Measurements from ENCODE around the gene FETUB.

FETUB gene

DNA sequence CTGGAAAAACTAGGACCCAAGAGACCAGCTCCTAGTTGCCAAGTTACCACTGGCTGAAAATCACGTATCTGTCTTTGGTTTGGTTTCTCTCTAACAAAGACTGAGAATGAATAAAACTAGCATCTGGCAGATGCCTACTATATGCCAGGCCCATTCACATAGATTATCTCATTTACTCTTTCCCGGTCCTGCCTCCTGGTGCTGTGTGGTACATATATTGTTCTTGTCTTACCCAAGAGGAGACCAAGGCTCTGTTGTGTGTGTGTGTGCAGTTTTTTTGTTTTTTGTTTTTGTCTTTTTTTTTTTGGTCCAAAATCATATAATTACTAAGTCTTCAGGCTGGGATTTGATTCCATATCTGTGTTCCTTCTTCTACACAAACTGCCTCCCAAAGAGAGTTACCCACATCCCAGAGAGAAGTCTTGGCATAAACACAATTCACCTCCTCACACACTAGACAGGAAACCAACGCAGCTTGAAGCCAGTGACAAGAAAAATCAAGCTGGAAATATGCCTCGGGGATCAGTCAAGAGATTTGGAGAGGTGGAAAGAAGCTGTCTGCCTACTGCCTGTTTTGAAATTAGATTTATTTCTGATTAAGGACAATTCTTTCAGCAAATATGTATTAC is 26.4 kb upstream of the FETUB start:
- no CpG with 5 or more reads among the region's 4 CpGs for WGBS (ENCODE audit: insufficient coverage, insufficient read length)
- no peak for DNase-seq (ENCODE audit: low read depth, low spot score)
- no peaks in the 10 kb centered on the region for H3K36me3 ChIP-seq (ENCODE audit: control insufficient read depth, insufficient read depth, low read length)

DNA sequence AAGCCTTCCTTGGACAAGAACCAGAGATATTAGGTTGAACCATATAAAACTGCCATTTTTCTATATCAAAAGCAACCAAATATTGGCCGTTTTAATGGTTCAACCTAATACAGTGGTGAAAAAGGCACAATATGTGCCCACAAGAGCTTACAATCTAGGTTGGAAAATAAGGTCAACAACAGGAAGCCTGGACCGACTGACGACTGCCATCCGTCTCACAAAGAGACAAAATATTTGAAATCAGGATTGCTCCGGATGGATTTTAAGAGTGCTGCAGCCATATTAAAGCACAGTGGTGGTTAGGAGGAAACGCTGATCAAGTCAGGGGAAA is 26.0 kb upstream of the FETUB start:
- no peak overlapping the region for H3K4me3 ChIP-seq (ENCODE audit: low read length)
- H3K27ac ChIP-seq (ENCODE audit: low read length): no peak overlapping the region
- H3K9me3 ChIP-seq (ENCODE audit: control insufficient read depth, insufficient read depth, low read length): no peaks in the 10 kb centered on the region
- peaks cover 6% of the 10 kb centered on the region; the same call in 1 of the 2 replicates for H3K4me1 ChIP-seq (ENCODE audit: control insufficient read depth, insufficient read depth, low read length)
- WGBS (ENCODE audit: insufficient coverage, insufficient read length): no CpG with 5 or more reads among the region's 6 CpGs
- no peaks in the 10 kb centered on the region for H3K36me3 ChIP-seq (ENCODE audit: control insufficient read depth, insufficient read depth, low read length)
- DNase-seq (ENCODE audit: low read depth, low spot score): no peak
- H3K27me3 ChIP-seq (ENCODE audit: control insufficient read depth, insufficient read depth, low read length): no peaks in the 10 kb centered on the region

More for the DNA sequence above, 26.4 kb upstream of the FETUB start:
- peaks cover 6% of the 10 kb centered on the region; the same call in 1 of the 2 replicates for H3K4me1 ChIP-seq (ENCODE audit: control insufficient read depth, insufficient read depth, low read length)
- no peaks in the 10 kb centered on the region for H3K9me3 ChIP-seq (ENCODE audit: control insufficient read depth, insufficient read depth, low read length)
- no peak overlapping the region for H3K4me3 ChIP-seq (ENCODE audit: low read length)
- no peak overlapping the region for H3K27ac ChIP-seq (ENCODE audit: low read length)
- no peaks in the 10 kb centered on the region for H3K27me3 ChIP-seq (ENCODE audit: control insufficient read depth, insufficient read depth, low read length)

DNA sequence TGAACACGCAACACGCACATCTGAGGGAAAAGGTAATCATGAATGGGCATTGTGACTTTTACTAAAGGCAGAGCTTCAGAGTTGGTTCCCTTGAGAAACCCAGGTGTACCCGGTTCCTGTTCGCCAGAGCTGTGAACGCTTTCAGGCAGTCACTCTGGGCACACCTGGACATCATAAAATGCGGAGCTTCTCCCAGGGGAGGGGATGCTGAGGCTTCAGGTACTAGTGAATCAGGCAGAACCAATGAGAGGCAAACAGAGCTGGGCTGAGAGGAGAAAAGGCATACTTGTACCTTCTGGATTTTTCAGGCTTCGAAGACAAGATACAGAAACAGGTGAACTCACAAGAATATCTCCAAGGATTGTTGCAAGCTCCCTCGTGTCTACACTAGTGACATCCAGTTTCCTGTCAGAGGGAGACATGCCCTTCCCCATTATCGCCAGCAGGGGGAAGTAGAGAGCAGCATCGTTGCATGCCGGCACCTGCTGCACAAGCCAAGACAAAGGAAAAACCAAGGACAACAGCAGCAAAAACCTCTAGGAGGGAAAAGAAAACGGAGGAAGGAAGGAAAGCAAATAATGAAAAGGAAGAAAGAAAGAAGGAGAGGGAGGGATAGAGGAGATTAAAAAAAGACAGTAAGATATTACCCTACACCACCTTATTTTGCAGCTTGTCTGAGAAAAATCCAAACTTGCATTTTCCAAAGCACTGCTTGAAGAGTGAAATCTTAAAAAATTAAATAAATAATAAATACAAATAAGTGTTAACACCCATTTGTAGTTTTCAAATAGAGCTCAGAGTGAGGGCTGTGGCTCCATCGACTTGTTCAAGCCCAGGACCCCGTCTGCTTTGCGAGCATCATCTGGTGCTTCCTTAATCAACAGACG is 25.4 kb upstream of the FETUB start:
- Histone ChIP-seq H3K4me1 (ENCODE audit: control insufficient read depth, insufficient read depth, low read length) (peaks cover 6% of the 10 kb centered on the region; the same call in 1 of the 2 replicates), H3K36me3 (ENCODE audit: control insufficient read depth, insufficient read depth, low read length) (no peaks in the 10 kb centered on the region), H3K4me3 (ENCODE audit: low read length) (no peak overlapping the region), H3K27me3 (ENCODE audit: control insufficient read depth, insufficient read depth, low read length) (no peaks in the 10 kb centered on the region), H3K9me3 (ENCODE audit: control insufficient read depth, insufficient read depth, low read length) (no peaks in the 10 kb centered on the region), H3K27ac (ENCODE audit: low read length) (no peak overlapping the region)
- DNase-seq (ENCODE audit: low read depth, low spot score): peak; percentile 81
- no CpG with 5 or more reads among the region's 16 CpGs for WGBS (ENCODE audit: insufficient coverage, insufficient read length)

DNA sequence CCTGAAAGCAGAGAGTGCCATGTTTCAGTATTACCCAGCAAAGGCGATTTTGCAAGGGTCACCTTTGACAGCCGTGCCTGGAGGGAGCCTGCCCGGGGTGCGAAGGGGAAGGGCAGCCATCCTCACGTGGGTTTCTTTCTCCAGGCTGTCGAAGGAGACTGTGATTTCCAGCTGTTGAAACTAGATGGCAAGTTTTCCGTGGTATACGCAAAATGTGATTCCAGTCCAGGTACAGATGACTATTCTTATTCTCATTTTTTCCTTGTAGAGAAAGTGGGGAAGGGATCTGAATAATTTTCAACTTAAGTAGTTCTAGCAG is 23.9 kb upstream of the FETUB start:
- H3K36me3 ChIP-seq (ENCODE audit: control insufficient read depth, insufficient read depth, low read length): no peaks in the 10 kb centered on the region
- no peak for DNase-seq (ENCODE audit: low read depth, low spot score)
- no peak overlapping the region for H3K4me3 ChIP-seq (ENCODE audit: low read length)
- no peaks in the 10 kb centered on the region for H3K9me3 ChIP-seq (ENCODE audit: control insufficient read depth, insufficient read depth, low read length)
- no peaks in the 10 kb centered on the region for H3K27me3 ChIP-seq (ENCODE audit: control insufficient read depth, insufficient read depth, low read length)
- no peak overlapping the region for H3K27ac ChIP-seq (ENCODE audit: low read length)
- no CpG with 5 or more reads among the region's 8 CpGs for WGBS (ENCODE audit: insufficient coverage, insufficient read length)
- H3K4me1 ChIP-seq (ENCODE audit: control insufficient read depth, insufficient read depth, low read length): peaks cover 6% of the 10 kb centered on the region; the same call in 1 of the 2 replicates

DNA sequence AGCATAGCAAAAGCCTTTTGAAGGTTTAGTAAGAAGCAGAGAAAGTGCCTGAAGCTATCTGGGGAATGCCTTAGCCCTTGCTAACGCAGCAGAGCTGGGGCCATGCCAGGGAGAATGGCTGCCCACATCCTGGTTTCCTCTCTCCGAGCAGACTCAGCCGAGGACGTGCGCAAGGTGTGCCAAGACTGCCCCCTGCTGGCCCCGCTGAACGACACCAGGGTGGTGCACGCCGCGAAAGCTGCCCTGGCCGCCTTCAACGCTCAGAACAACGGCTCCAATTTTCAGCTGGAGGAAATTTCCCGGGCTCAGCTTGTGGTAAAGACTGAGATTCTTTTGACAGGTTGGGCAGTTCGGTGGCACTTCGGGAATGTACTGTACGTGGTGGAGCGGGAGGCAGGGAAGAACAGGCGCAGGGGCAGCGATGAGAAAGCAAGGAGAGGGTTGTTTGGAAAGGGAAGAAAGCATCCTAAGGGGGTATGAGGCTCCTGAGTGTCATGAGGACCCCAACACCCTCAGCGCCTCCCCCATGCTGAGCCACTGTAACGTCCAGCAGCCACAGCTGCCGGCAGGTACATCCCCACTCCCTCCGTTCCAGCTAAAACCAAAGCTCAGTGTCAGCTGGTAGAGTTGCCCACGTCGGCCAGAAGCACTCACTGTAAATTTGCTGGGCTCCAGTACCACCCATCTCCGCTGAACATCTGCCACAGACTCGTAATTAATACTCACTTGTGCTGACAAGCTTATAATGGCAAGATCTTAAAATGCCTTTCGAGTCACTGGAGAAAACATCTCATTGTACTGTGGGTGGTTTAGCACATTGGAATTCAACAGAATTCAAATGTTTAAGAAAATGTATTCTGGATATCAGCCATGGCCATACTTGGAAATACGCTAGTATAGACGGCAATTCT is 22.9 kb upstream of the FETUB start:
- Histone ChIP-seq H3K9me3 (ENCODE audit: control insufficient read depth, insufficient read depth, low read length) (no peaks in the 10 kb centered on the region), H3K4me1 (ENCODE audit: control insufficient read depth, insufficient read depth, low read length) (peaks cover 6% of the 10 kb centered on the region; the same call in 1 of the 2 replicates), H3K4me3 (ENCODE audit: low read length) (no peak overlapping the region), H3K27ac (ENCODE audit: low read length) (no peak overlapping the region), H3K36me3 (ENCODE audit: control insufficient read depth, insufficient read depth, low read length) (no peaks in the 10 kb centered on the region), H3K27me3 (ENCODE audit: control insufficient read depth, insufficient read depth, low read length) (no peaks in the 10 kb centered on the region)
- peak; percentile 63 for DNase-seq (ENCODE audit: low read depth, low spot score)
- no CpG with 5 or more reads among the region's 31 CpGs for WGBS (ENCODE audit: insufficient coverage, insufficient read length)

DNA sequence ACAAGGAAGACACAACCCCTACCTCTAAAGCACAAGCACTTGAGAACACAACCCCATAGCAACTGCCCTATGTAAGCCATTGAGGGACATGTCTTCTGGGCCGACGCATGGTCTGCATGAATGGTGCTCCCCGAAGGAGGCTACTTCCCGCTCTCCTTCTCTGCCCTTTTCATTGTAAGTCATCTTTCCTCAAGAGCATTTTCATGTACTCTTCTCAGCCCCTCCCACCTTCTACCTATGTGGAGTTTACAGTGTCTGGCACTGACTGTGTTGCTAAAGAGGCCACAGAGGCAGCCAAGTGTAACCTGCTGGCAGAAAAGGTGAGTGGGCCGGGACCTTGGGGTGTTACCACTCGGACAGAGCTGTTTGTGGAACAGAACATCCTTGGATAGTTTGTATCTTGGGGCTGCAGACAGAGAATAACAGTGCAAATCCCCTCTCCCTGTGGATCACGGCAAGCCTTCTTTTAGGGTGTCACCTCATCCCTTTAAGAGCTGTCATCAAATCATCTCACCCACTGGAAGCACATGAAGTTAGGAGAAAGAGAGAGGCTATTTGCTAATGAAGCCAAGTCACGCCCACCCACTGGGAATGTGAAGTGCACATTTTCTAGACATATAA is 21.8 kb upstream of the FETUB start:
- H3K9me3 ChIP-seq (ENCODE audit: control insufficient read depth, insufficient read depth, low read length): no peaks in the 10 kb centered on the region
- no peaks in the 10 kb centered on the region for H3K27me3 ChIP-seq (ENCODE audit: control insufficient read depth, insufficient read depth, low read length)
- no peak overlapping the region for H3K27ac ChIP-seq (ENCODE audit: low read length)
- no peak for DNase-seq (ENCODE audit: low read depth, low spot score)
- no peaks in the 10 kb centered on the region for H3K36me3 ChIP-seq (ENCODE audit: control insufficient read depth, insufficient read depth, low read length)
- no CpG with 5 or more reads among the region's 8 CpGs for WGBS (ENCODE audit: insufficient coverage, insufficient read length)
- no peak overlapping the region for H3K4me3 ChIP-seq (ENCODE audit: low read length)
- peaks cover 6% of the 10 kb centered on the region; the same call in 1 of the 2 replicates for H3K4me1 ChIP-seq (ENCODE audit: control insufficient read depth, insufficient read depth, low read length)

DNA sequence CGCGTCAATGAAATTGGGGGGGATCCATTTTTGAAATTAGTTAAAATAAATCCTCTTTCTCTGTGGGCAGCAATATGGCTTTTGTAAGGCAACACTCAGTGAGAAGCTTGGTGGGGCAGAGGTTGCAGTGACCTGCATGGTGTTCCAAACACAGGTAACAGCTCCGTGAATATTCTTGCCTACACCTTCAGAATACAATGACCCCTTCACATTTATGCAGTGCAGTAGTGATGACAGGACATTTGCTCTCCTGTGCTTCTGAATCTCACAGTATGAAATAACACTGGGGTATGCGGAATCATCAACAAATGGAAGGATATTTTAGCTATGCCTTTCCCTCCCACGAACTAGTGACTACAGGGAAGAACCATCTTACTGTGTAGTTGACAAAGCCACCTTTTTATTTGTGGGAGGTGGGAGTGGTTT is 20.4 kb upstream of the FETUB start:
- Histone ChIP-seq H3K36me3 (ENCODE audit: control insufficient read depth, insufficient read depth, low read length) (no peaks in the 10 kb centered on the region), H3K4me3 (ENCODE audit: low read length) (no peak overlapping the region), H3K27ac (ENCODE audit: low read length) (no peak overlapping the region), H3K4me1 (ENCODE audit: control insufficient read depth, insufficient read depth, low read length) (peaks cover 6% of the 10 kb centered on the region; the same call in 1 of the 2 replicates), H3K27me3 (ENCODE audit: control insufficient read depth, insufficient read depth, low read length) (no peaks in the 10 kb centered on the region), H3K9me3 (ENCODE audit: control insufficient read depth, insufficient read depth, low read length) (no peaks in the 10 kb centered on the region)
- DNase-seq (ENCODE audit: low read depth, low spot score): no peak
- no CpG with 5 or more reads among the region's 5 CpGs for WGBS (ENCODE audit: insufficient coverage, insufficient read length)

DNA sequence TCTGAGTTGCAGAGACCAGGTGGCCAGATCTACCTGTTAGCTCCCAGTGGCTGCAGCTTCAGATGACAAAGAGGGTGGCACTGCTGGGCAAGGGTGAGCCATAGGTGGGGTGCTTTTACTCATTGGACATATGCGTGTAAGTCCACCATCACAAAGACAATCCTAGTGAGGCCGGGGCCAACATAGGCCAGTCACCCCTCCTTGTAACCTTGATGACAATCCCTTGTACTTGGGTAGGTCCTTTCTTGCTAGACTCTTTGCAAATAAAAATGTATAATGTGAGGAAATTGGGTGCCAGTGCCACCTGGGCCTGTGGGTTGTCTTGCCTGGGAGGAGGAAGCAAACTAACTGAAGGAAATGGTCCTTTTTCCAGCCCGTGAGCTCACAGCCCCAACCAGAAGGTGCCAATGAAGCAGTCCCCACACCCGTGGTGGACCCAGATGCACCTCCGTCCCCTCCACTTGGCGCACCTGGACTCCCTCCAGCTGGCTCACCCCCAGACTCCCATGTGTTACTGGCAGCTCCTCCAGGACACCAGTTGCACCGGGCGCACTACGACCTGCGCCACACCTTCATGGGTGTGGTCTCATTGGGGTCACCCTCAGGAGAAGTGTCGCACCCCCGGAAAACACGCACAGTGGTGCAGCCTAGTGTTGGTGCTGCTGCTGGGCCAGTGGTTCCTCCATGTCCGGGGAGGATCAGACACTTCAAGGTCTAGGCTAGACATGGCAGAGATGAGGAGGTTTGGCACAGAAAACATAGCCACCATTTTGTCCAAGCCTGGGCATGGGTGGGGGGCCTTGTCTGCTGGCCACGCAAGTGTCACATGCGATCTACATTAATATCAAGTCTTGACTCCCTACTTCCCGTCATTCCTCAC is 19.7 kb upstream of the FETUB start:
- no peak overlapping the region for H3K27ac ChIP-seq (ENCODE audit: low read length)
- WGBS (ENCODE audit: insufficient coverage, insufficient read length): no CpG with 5 or more reads among the region's 17 CpGs
- no peaks in the 10 kb centered on the region for H3K9me3 ChIP-seq (ENCODE audit: control insufficient read depth, insufficient read depth, low read length)
- peaks cover 4% of the 10 kb centered on the region; the same call in 1 of the 2 replicates for H3K4me1 ChIP-seq (ENCODE audit: control insufficient read depth, insufficient read depth, low read length)
- H3K4me3 ChIP-seq (ENCODE audit: low read length): no peak overlapping the region
- no peaks in the 10 kb centered on the region for H3K36me3 ChIP-seq (ENCODE audit: control insufficient read depth, insufficient read depth, low read length)
- no peaks in the 10 kb centered on the region for H3K27me3 ChIP-seq (ENCODE audit: control insufficient read depth, insufficient read depth, low read length)
- DNase-seq (ENCODE audit: low read depth, low spot score): no peak

DNA sequence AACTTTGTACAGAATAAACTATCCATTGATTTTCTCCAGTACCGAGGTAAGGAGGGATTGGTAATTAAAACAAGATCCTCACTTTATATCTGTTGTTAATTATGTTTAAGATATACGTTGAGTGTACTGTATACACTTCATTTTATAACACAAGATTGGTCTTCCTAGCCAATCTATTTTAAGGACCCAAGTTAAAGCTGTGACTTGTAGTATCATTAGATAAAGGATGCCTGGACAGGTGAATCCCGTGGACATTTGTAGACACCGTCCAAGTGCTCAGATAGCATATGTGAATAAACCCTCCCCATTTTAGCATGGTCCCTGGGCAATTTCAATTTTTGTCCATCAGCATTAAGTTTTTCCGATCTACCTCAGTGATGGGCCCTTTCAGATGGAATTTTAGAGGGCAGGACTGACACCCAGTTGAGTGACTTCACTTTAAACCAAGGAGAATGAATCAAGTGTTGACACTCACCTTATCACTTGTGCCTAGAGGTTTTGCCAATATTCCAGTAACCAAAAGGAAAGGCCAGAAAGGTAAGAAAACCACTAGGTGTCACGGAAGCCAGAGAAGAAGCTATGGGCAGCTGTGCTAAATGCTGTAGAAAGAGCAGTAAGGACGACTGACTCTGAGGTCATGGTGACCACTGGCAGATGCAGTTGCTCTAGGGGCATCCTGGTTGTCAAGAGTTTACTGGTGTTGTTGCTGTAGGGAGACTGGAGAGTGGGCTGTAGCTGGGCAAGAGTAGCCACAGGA is 18.1 kb upstream of the FETUB start:
- Histone ChIP-seq H3K9me3 (ENCODE audit: control insufficient read depth, insufficient read depth, low read length) (no peaks in the 10 kb centered on the region), H3K36me3 (ENCODE audit: control insufficient read depth, insufficient read depth, low read length) (no peaks in the 10 kb centered on the region), H3K27ac (ENCODE audit: low read length) (no peak overlapping the region), H3K4me3 (ENCODE audit: low read length) (no peak overlapping the region), H3K4me1 (ENCODE audit: control insufficient read depth, insufficient read depth, low read length) (peaks cover 4% of the 10 kb centered on the region; the same call in 1 of the 2 replicates), H3K27me3 (ENCODE audit: control insufficient read depth, insufficient read depth, low read length) (no peaks in the 10 kb centered on the region)
- no peak for DNase-seq (ENCODE audit: low read depth, low spot score)
- WGBS (ENCODE audit: insufficient coverage, insufficient read length): no CpG with 5 or more reads among the region's 7 CpGs
